SU-DHL-6 (cell line): ENCODE measurements around the gene ETFA.

Experiments used
- EZH2phosphoT487 ChIP-seq: fragments of 200-600 bp; sonication (generic), shearing (Covaris generic); conservative IDR thresholded peaks from 2 replicates; pipeline ENCODE4 v1.6.1; 2018; ENCODE audit warnings: mild to moderate bottlenecking, antibody characterized with exemption, low read length, moderate library complexity, mixed read lengths
- TF ChIP-seq, protein P1 (sequence below): fragments of 200-600 bp; sonication (generic); IDR thresholded peaks from one replicate; pipeline ENCODE4 v1.5.1; 2017; ENCODE audit warnings: antibody characterized with exemption, mild to moderate bottlenecking, low read length, moderate library complexity; ENCODE audit not compliant: insufficient read depth, poor library complexity, severe bottlenecking

DNA sequence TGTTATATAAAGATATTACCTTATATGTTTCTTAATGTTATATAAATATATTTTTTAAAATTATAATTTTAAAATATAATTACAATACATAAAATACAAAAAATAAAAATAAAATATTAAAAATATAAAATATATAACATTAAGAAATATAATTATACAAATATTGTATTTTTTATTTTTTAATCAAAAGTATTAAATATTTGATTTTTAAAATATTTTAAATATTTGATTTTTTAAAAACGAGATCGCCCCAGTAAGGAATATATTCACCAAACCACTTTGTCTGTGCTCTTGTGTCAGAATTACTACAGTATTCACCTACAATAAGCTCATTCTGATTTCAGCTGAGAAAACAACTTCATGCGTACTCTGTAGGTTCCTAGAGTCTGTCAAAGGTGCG is 89.1 kb downstream of the ETFA start:
- TF ChIP-seq, protein P1, sequence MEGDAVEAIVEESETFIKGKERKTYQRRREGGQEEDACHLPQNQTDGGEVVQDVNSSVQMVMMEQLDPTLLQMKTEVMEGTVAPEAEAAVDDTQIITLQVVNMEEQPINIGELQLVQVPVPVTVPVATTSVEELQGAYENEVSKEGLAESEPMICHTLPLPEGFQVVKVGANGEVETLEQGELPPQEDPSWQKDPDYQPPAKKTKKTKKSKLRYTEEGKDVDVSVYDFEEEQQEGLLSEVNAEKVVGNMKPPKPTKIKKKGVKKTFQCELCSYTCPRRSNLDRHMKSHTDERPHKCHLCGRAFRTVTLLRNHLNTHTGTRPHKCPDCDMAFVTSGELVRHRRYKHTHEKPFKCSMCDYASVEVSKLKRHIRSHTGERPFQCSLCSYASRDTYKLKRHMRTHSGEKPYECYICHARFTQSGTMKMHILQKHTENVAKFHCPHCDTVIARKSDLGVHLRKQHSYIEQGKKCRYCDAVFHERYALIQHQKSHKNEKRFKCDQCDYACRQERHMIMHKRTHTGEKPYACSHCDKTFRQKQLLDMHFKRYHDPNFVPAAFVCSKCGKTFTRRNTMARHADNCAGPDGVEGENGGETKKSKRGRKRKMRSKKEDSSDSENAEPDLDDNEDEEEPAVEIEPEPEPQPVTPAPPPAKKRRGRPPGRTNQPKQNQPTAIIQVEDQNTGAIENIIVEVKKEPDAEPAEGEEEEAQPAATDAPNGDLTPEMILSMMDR: no peak
- TF ChIP-seq EZH2phosphoT487: no peak
